ENCODE data around the gene TRAPPC10.

DNA sequence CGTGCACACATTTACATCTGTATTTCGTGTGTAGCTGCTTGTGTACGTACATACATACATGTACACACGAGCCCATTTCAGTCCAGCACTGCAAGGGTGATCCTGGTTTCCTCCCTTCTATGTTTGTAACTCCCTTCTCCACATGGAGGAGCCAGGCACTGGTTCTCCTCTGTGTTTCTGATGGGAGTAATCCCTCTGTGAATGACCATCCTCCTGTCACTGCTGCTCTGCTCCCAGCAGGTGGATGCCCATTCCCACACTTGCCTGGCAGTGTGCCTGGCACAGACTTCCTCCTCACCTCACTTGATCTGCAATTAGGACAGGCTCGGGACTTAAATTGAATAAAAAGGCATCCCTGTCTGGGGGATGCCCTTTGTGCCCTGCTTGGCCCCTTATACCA is 37.1 kb downstream of the TRAPPC10 start:
- TF ChIP-seq POLR2A (IDR thresholded peaks at IDR 0.05) (no peak), CTCF (IDR thresholded peaks at IDR 0.05) (no peak), EP300 (IDR thresholded peaks at IDR 0.05) (no peak)
